Aorta (tissue), 5 donors: ENCODE measurements around the gene NLGN4Y. TPM values are rescaled to one million over a fixed set of nuclear protein-coding genes. Genes with fewer than 3 reads are reported as not detected.

Experiments
- ATAC-seq: fragments of 200-7000 bp; cut with Tn5 transposase; one replicate; pipeline ENCODE4 v1.9.1; 2022; ENCODE audit warnings: moderate library complexity; ENCODE audit not compliant: low FRiP score
- DNase-seq, 2 donors: peaks; one replicate each; pipeline ENCODE4 v3.0.0-alpha.2; 2020
- H3K27ac ChIP-seq, 2 donors: one replicate each; pipeline ENCODE4 v1.5.1; 2013; ENCODE audit warnings: low read length in 2 of 2, mild to moderate bottlenecking in 2 of 2, moderate library complexity in 2 of 2, control low read depth in 1 of 2, inconsistent platforms in 1 of 2, low read depth in 1 of 2
- H3K27me3 ChIP-seq, 2 donors: one replicate each; pipeline ENCODE4 v1.6.1; 2013; ENCODE audit warnings: control low read depth in 1 of 2, low read length in 1 of 2, mild to moderate bottlenecking in 1 of 2, moderate library complexity in 1 of 2; ENCODE audit not compliant: insufficient read depth in 2 of 2, control insufficient read depth in 1 of 2
- H3K36me3 ChIP-seq, 2 donors: one replicate each; pipeline ENCODE4 v1.6.1; 2013; ENCODE audit warnings: control low read depth in 1 of 2, low read length in 1 of 2, mild to moderate bottlenecking in 1 of 2; ENCODE audit not compliant: insufficient read depth in 2 of 2, control insufficient read depth in 1 of 2
- H3K4me1 ChIP-seq, 2 donors: one replicate each; pipeline ENCODE4 v1.6.1; 2013; ENCODE audit warnings: low read length in 2 of 2, control low read depth in 1 of 2, mild to moderate bottlenecking in 1 of 2, moderate library complexity in 1 of 2; ENCODE audit not compliant: insufficient read depth in 2 of 2, control insufficient read depth in 1 of 2
- H3K4me3 ChIP-seq, 2 donors: one replicate each; pipeline ENCODE4 v1.5.1; 2013; ENCODE audit warnings: low read length in 2 of 2, control low read depth in 1 of 2, mild to moderate bottlenecking in 1 of 2
- H3K9me3 ChIP-seq: one replicate; pipeline ENCODE4 v1.6.1; 2013; ENCODE audit warnings: mild to moderate bottlenecking, low read length; ENCODE audit not compliant: control insufficient read depth
- WGBS, 2 donors: extraction: QIAGEN DNeasy Blood & Tissue Kit; methylation state at CpG; one replicate each; pipeline ENCODE4 v1.1.7; 2013; 5-methylcytosine and 5-hydroxymethylcytosine counted together
- intact Hi-C, 2 donors: fragments of 100-400 bp; cut with DNase I; formaldehyde crosslinking; loops; one replicate each; pipeline versions ENCODE4 v1.14.2 to v1.15.0; 2022
- polyA plus RNA-seq, 2 donors: library from polyadenylated mRNA; stranded (reverse); fragments of 200-250 nt; gene quantifications; one replicate each; pipeline ENCODE4 v1.2.3, GENCODE V29; 2013
- total RNA-seq, 2 donors: library from RNA; stranded (reverse); fragmentation: NEBNext Ultra II Directional; extraction: Animal tissue kit (Norgen Biotek cat#: 25700); gene quantifications; one replicate each; pipeline ENCODE4 v1.2.1, GENCODE V29; 2021
- donor health status: healthy with polysubstance abuse.
- donor health status: Bipolar disorder and iron deficiency.
- donor health status: DM: no; HTN: no; CAD: no.
- donor health status: DM: no; HTN: no; CAD: no.
- donor health status: DM: yes; HTN: yes; CAD: no.

The NLGN4Y gene
- total and polyA plus RNA-seq, 4 donors: 1.8 TPM; not detected in 3

- Histone ChIP-seq H3K4me1 (no peaks in the 10 kb centered on the region), H3K4me3 (no peak overlapping the region), H3K9me3 (no peaks in the 10 kb centered on the region), H3K27ac (no peak overlapping the region), H3K36me3 (no peaks in the 10 kb centered on the region), H3K27me3 (no peaks in the 10 kb centered on the region)
- DNase-seq (no peak), ATAC-seq (no peak)
- intact Hi-C loops: no loop called here
- 0% methylated on average over 1 of the region's 1 CpG; no CpG with 5 or more reads in 1 of the 2 donors for WGBS, 2 donors
Observed at GRCh38 chrY:14741596-14741995, 217.3 kb downstream of the NLGN4Y start.

DNA sequence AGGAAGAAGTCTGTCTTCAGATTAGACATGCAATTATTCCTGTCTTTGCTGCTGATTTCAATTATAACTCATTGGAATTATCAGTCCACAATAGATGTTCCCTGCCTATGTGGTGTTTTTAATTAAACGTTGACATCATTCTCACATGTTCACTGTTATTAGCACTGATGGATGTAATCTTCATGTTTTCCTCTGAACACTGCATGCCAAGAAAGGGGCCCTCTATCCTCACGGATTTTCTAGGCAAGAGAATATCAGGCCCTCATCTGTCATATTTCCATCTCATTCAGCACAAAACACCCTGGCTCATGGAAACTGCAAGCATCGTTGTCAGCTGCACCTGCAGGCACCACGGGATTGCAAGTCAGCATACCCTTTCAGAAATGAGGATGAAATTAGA, 224.0 kb downstream of the NLGN4Y start:
- ATAC-seq (no peak), DNase-seq (no peak)
- intact Hi-C loops: no loop called here
- Histone ChIP-seq H3K9me3 (no peaks in the 10 kb centered on the region), H3K27me3 (no peaks in the 10 kb centered on the region), H3K36me3 (no peaks in the 10 kb centered on the region), H3K27ac (no peak overlapping the region), H3K4me1 (no peaks in the 10 kb centered on the region), H3K4me3 (no peak overlapping the region)
- WGBS, 2 donors: 85% methylated on average over 4 of the region's 4 CpGs; no CpG with 5 or more reads in 1 of the 2 donors

- Histone ChIP-seq H3K4me1 (no peaks in the 10 kb centered on the region), H3K4me3 (no peak overlapping the region), H3K9me3 (no peaks in the 10 kb centered on the region), H3K27me3 (no peaks in the 10 kb centered on the region), H3K36me3 (no peaks in the 10 kb centered on the region), H3K27ac (no peak overlapping the region)
- intact Hi-C loops: no loop called here
- ATAC-seq (no peak), DNase-seq (no peak)
Observed at GRCh38 chrY:14755571-14755970, 231.2 kb downstream of the NLGN4Y start.

GRCh38 chrY:14762903-14763302, 238.6 kb downstream of the NLGN4Y start:
- Histone ChIP-seq H3K27ac (no peak overlapping the region), H3K36me3 (no peaks in the 10 kb centered on the region), H3K9me3 (no peaks in the 10 kb centered on the region), H3K4me1 (no peaks in the 10 kb centered on the region), H3K27me3 (no peaks in the 10 kb centered on the region), H3K4me3 (no peak overlapping the region)
- ATAC-seq: no peak
- 86% methylated on average over 1 of the region's 1 CpG; no CpG with 5 or more reads in 1 of the 2 donors for WGBS, 2 donors
- DNase-seq: no peak
- intact Hi-C loops: no loop called here

DNA sequence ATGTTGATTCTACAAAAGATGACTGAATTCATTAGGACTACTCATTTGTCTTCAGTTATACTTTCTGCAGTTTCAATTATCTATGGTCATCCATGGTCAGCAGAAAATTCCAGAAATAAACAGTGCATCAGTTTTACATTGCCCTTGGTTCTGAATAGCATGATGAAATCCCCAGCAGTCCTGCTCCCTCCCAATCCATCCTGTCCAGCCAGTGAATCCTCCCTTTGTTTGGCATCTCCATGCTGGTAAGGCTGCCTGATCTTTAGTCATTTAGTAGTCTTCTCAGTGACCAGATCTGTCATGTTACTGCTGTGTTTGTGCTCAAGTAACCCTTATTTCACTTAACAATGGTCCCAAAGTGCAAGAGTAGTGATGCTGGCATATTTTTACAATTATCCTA, 239.3 kb downstream of the NLGN4Y start:
- Histone ChIP-seq H3K27me3 (no peaks in the 10 kb centered on the region), H3K27ac (no peak overlapping the region), H3K4me3 (no peak overlapping the region), H3K4me1 (no peaks in the 10 kb centered on the region), H3K36me3 (no peaks in the 10 kb centered on the region), H3K9me3 (no peaks in the 10 kb centered on the region)
- no peak for ATAC-seq
- intact Hi-C loops: no loop called here
- no peak for DNase-seq

- 93% methylated on average over 4 of the region's 4 CpGs; no CpG with 5 or more reads in 1 of the 2 donors for WGBS, 2 donors
- no peaks in the 10 kb centered on the region for H3K36me3 ChIP-seq
- ATAC-seq: no peak
Observed at GRCh38 chrY:14778208-14778607, 253.9 kb downstream of the NLGN4Y start.

DNA sequence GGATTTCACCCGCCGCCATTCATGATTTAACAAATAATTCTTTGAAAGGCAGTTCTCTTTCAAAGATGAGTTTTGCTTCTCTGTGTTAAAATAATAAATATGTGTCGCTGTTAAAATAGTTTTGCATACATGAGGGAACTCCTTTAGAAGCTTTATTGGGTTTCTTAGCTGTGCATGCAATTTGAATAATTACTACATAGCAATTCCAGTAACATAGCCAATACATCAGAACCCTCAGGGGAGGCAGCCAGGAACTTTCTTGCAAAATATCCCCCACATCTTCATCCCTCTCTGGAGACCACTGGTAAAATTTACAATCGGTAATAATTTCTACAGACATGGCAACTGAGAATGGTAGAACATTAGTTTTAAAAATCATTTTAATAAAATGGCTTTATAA, 268.8 kb downstream of the NLGN4Y start:
- H3K36me3 ChIP-seq: no peaks in the 10 kb centered on the region
- no peak overlapping the region for H3K4me3 ChIP-seq
- no peaks in the 10 kb centered on the region for H3K27me3 ChIP-seq
- no peaks in the 10 kb centered on the region for H3K4me1 ChIP-seq
- ATAC-seq: no peak
- intact Hi-C loops: no loop called here
- H3K27ac ChIP-seq: no peak overlapping the region
- WGBS, 2 donors: 93% methylated on average over 4 of the region's 4 CpGs; no CpG with 5 or more reads in 1 of the 2 donors
- H3K9me3 ChIP-seq: no peaks in the 10 kb centered on the region
- no peak for DNase-seq

More at GRCh38 chrY:14778208-14778607, 253.9 kb downstream of the NLGN4Y start:
- H3K27me3 ChIP-seq: no peaks in the 10 kb centered on the region
- intact Hi-C loops: no loop called here
- H3K27ac ChIP-seq: no peak overlapping the region
- no peaks in the 10 kb centered on the region for H3K4me1 ChIP-seq
- DNase-seq: no peak
- no peaks in the 10 kb centered on the region for H3K9me3 ChIP-seq
- no peak overlapping the region for H3K4me3 ChIP-seq

- ATAC-seq (no peak), DNase-seq (no peak)
- WGBS, 2 donors: 78% methylated on average over 11 of the region's 11 CpGs; no CpG with 5 or more reads in 1 of the 2 donors
- no peak overlapping the region for H3K27ac ChIP-seq
- H3K36me3 ChIP-seq: no peaks in the 10 kb centered on the region
- no peaks in the 10 kb centered on the region for H3K4me1 ChIP-seq
- no peaks in the 10 kb centered on the region for H3K9me3 ChIP-seq
- H3K4me3 ChIP-seq: no peak overlapping the region
- no peaks in the 10 kb centered on the region for H3K27me3 ChIP-seq
- intact Hi-C loops: no loop called here
Observed at GRCh38 chrY:14793674-14794073, 269.3 kb downstream of the NLGN4Y start.

DNA sequence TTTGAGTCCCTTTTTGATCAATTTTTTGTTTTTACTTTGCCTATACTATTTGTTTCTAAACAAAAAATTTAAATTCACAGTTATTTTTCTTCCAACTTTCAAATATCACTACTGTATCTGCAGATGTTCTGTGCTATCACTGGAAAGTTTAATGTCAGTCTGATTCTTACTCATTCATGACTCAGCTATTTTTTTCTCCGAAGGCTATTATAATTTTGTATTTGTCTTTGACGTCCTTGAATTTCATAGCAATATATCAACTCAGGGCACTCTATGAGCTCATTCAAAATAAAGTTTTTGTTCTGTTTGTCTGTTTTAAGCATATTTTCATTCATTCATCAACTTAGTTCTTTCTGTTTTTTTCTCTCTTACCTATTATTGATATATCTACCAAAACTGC, 273.7 kb downstream of the NLGN4Y start:
- H3K27ac ChIP-seq: no peak overlapping the region
- intact Hi-C loops: no loop called here
- ATAC-seq (no peak), DNase-seq (no peak)
- no peaks in the 10 kb centered on the region for H3K27me3 ChIP-seq
- no peaks in the 10 kb centered on the region for H3K36me3 ChIP-seq
- no peaks in the 10 kb centered on the region for H3K9me3 ChIP-seq
- no peaks in the 10 kb centered on the region for H3K4me1 ChIP-seq
- 50% methylated on average over 2 of the region's 2 CpGs; no CpG with 5 or more reads in 1 of the 2 donors for WGBS, 2 donors
- H3K4me3 ChIP-seq: no peak overlapping the region
